ENCODE data around the gene PPP2R1B.
"Not testable (repeated sequence)": the region's sequence is repeated elsewhere in the genome, so short reads cannot be mapped to it uniquely, and the experiment has no call there.

DNA sequence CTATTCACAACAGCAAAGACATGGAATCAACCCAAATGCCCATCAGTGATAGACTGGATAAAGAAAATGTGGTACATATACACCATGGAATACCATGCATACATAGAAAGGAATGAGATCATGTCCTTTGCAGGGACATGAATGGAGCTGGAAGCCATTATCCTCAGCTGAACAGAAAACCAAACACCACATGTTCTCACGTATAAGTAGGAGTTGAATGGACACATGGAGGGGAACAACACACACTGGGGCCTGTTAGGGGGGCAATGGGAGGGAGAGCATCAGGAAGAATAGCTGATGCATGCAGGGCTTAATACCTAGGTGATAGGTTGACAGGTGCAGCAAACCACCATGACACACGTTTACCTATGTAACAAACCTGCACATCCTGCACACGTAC lies 48.5 kb downstream of the PPP2R1B start:
- TF ChIP-seq POLR2A, CTCF, POLR2AphosphoS5 (IDR thresholded peaks at IDR 0.05): not testable (repeated sequence)

Measured in upper lobe of left lung (tissue), 4 donors.